GM19395 (cell line): ENCODE results near the gene TGFBR3.
"Not testable (repeated sequence)": the region's sequence is repeated elsewhere in the genome, so short reads cannot be mapped to it uniquely, and the experiment has no call there.

Experiments used
- ATAC-seq: cut with Tn5 transposase; IDR thresholded peaks from one replicate; pipeline ENCODE4 v1.9.1; 2021; ENCODE audit warnings: mild to moderate bottlenecking, moderate library complexity; ENCODE audit not compliant: unreplicated experiment

The TGFBR3 gene

DNA sequence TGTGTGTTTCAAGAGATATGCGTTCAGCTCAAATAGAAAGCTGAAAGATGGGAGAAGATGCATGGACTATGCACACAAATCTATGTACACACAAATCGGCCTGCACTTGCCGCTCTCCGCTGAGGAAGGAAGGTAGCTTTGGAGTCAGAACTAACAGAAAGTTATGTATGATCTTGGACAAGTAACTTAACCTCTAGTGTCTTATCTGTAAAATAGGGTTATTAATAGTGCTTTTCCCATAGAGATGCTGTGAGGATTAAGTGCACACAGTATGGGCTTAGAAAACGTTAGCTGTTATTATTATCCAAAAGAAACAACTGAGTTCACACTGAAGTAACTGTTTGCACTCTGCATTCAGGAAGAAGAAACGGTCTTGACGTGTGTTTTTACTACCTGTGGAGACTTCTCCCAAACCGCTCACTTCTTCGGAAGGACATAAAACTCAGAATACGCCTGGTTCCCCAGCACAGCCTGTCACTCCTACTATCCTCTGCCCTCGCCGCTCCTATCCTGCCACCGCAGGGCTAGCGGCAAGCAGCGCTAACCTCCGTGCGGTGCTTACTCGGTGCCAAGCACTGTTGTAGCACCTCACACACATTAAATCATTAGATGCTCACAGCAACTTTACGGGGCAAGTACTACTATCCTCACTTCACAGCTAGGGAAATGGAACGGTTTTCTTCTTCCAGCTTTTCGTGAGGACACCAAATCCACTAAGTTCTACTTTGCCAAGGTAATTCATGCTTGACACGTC, 1.3 kb downstream of the TGFBR3 start:
- peak; percentile 30 for ATAC-seq

- no peak for ATAC-seq
Observed at GRCh38 chr1:91883470-91883869, 2.5 kb downstream of the TGFBR3 start.

DNA sequence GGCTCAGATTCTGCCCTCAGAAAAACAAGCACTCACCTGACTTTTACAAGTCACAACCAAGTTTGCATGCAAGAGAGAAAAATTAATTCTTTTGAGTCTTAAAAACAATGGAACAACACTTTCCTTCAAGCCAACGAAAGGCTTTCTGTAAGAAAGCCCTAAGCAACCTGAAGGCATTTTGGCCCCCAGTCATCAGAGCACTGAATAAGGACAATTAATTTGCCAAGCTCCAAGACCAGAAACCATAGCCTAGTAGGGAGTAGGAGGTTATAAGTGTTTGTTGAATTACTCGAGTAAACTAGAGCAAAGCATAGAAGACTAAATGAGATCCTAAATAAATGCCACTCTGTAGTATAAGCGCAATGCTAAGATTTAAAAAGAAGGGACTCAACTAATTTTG, 4.7 kb downstream of the TGFBR3 start:
- no peak for ATAC-seq

GRCh38 chr1:91879733-91880132, 6.2 kb downstream of the TGFBR3 start:
- ATAC-seq: no peak

GRCh38 chr1:91877574-91878208, 8.3 kb downstream of the TGFBR3 start:
- no peak for ATAC-seq

GRCh38 chr1:91876781-91877573, 9.0 kb downstream of the TGFBR3 start:
- ATAC-seq: no peak

DNA sequence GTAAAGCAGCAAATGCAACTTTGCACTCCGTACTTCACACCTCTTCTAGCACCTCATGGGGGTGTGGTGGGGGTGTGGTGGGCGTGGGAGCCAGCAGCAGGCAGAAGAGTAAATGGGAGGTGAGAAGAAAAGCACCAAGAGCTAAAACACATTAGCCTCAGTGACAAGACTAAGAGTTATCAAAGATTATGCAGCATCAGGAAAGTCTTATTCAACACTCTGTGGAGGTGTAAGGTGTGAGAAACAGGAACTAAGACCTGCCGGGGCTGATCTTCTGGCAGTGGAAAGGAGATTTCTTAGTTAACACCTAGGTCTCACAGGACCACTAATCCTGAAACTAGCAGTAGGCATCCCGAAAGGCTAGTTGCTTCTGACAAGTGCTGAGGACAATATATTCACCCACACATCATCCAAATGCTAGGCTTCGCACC, 9.9 kb downstream of the TGFBR3 start:
- ATAC-seq: peak; percentile 93

DNA sequence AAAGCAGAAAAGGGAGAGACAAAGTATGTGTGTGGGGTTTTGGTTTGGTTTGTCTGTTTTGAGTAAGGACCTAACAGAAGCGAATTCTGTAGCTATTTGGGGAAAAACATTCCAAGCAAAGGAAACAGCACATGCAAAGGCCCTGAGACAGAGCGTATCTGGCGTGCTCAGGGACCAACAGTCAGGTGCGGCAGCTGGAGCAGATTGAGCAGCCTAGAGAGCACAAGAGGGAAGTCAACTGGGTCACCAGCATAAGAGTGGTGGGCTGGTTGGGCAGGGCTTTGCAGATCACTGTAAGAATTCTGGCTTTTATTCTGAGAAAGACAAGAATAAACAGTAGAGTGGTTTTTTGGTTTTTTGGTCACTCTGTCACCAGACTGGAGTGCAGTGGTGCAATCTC, 11.8 kb downstream of the TGFBR3 start:
- no peak for ATAC-seq

DNA sequence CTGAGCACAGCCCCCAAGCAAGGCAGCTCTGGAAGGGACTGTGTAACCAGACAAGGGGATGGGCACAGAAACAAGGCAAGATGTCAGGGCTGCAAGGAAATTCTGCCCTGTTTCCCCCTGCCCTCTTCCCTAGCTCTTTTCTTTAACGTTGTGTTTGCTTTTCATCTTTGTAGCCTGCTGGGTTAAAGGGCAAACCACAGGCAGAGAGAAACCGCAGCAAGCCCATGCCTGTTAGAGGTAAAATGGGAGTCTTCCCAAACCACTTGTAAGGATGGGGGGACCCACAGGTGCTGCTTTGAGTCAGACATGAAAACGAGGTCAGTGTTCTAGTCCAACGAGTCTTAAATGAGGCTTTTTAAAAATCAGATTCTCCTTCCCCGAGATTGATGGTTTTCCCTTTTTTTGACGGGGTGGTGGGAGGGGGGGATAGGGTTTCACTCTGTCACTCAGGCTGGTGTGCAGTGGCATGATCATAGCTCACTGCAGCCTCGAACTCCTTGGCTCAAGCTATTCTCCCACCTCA, 13.3 kb downstream of the TGFBR3 start:
- ATAC-seq: no peak

DNA sequence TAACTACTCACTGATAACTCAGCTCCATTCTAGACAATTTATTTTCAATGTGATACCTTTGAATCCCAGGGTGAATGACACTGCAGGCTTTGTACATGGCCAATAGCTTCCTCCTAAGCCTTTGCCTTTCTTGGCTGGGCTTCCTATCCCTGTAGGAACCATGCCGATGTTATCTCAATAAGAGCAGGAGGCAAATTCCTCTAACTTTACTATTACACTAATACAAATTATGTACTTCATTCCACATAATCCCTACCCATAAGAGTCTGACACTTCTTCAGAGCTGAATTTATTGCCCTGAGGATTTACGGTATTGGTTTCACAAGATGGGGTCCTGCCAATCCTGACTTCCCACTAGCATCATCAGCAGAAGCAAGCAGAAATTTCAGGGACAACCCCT, 14.0 kb downstream of the TGFBR3 start:
- ATAC-seq: no peak

GRCh38 chr1:91870322-91870721, 15.6 kb downstream of the TGFBR3 start:
- ATAC-seq: no peak

DNA sequence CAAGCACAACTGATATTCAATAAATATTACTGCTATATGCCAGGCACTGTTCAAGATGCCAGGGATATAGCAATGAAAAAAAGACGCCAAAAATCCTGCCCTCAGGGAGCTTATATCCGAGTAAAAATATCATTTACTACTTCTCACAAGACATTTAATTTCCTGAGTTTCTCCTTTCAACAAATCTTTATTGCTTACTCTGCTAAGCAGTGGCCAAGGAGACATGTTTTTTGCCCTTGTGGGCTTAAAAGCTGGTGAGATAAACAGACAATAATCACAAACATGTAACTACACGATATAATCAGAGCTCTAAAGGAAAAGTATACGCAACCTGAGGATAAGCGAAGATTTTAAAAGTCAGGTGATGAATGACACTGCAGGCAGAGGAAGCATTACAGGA, 19.5 kb downstream of the TGFBR3 start:
- ATAC-seq: no peak

GRCh38 chr1:91864017-91864700, 21.8 kb downstream of the TGFBR3 start:
- ATAC-seq: no peak

- ATAC-seq: no peak
Observed at GRCh38 chr1:91863498-91863897, 22.5 kb downstream of the TGFBR3 start.

GRCh38 chr1:91862120-91862519, 23.8 kb downstream of the TGFBR3 start:
- no peak for ATAC-seq

DNA sequence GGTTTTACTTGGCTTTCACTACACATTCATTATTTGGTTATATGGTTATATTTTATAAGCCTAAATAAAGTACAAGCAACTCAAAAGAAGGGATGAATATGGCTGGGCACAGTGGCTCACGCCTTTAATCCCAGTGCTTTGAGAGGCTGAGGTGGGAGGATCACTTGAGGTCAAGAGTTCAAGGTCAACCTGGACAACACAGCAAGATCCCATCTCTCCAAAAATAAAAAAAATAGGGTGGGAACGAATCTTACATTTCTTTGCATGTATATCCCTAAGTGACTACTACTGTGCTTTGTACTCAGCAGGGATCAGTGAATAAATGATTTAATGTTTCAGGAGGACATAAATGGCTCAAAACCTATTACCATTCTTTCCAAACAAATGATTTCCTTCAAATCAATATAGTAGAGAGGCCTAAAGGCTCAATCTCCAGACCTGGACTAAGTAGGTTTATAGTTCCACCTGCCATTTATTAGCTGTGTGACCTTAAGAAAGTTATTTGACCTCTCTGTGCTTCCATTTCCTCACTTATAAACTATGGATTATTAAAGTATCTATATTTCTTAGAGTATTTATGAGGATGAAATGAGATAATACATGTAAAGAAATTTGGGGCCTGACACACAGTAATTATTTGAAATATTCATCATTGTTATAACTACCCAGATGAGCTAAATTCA, 28.3 kb downstream of the TGFBR3 start:
- ATAC-seq: no peak

- ATAC-seq: no peak
Observed at GRCh38 chr1:91856996-91857395, 29.0 kb downstream of the TGFBR3 start.

GRCh38 chr1:91854852-91855534, 31.0 kb downstream of the TGFBR3 start:
- no peak for ATAC-seq

DNA sequence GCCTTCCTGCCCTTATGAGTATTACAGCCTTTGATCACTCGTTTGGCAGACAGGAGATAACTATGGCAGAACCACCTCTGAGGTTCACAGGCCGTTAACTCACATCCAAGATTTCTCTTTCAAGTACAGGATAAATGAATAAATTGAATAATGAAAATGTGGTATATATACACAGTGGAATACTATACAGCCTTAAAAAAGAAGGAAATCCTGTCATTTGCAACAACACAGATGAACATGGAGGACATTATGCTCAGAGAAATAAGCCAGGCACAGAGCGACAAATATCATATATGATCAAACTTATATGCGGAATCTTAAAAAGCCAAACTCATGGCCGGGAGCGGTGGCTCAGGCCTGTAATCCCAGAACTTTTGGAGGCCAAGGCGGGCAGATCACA, 32.6 kb downstream of the TGFBR3 start:
- ATAC-seq: no peak

DNA sequence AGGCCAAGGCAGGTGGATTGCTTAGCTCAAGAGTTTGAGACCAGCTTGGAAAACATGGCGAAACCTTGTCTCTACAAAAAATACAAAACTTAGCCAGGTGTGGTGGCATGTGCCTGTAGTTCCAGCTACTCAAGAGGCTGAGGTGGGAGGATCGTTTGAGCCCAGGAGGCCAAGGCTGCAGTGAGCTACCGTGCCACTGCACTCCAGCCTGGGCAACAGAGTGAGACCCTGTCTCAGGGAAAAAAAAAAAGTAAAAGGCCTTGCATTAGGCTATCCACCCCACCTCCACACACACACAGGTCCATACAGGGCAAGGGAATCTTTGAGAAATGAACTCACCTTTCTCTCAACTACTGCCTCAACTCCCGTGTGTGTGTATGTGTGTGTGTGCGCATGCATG, 33.9 kb downstream of the TGFBR3 start:
- ATAC-seq: not testable (repeated sequence)
